GM10266 (cell line): ENCODE data around the gene KRT13.

Experiments used
- DNase-seq: peaks from one replicate; pipeline ENCODE4 v3.0.0; 2012; ENCODE audit errors: extremely low spot score
- TF ChIP-seq, protein P1 (sequence below): IDR thresholded peaks from 2 replicates; pipeline ENCODE4 v1.5.1; 2012; ENCODE audit warnings: mild to moderate bottlenecking, low read depth; ENCODE audit not compliant: control insufficient read depth, insufficient read depth; ENCODE audit errors: missing control alignments

Gene KRT13

DNA sequence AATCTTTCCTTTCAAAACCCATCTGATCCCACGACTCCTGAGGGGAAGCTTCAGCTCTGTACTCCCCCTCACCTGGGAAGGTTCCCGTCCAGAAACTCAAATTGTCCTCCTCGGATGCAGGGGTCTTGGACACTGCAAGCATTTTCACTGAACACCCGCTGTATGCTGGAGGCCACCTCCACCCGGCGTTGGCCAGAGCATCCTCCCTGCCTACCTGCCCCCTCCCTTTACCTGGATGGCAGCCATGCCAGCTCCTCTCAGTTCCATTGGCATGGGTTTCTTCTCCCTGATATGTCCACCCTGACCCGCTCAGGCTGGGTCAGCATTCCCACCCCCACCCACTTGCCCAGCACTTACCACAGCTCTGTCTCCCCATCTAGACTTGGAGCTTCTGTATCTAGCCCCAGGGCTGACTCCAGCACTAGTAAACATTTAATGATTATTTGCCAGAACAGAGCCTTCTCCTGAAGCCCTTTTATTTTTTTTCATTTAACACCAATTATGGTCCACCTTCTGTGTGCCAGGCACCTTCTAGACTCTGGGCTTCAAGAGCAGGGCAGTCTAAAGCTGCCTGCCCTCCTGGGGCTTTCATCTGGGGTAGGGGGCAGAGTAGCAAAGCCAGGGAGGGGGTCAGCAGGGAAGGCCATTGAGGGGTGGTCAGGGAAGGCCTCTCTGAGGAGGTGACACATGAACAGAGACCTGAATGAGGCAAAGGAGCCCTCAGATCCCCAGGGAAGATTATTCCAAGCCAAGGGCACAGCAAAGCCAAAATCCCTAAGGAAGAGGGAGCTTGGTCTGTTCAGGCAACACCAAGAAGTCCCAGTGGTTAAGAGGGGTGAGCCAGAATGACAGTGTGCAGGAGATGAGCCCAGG, 31.6 kb upstream of the KRT13 start:
- DNase-seq = no peak

DNA sequence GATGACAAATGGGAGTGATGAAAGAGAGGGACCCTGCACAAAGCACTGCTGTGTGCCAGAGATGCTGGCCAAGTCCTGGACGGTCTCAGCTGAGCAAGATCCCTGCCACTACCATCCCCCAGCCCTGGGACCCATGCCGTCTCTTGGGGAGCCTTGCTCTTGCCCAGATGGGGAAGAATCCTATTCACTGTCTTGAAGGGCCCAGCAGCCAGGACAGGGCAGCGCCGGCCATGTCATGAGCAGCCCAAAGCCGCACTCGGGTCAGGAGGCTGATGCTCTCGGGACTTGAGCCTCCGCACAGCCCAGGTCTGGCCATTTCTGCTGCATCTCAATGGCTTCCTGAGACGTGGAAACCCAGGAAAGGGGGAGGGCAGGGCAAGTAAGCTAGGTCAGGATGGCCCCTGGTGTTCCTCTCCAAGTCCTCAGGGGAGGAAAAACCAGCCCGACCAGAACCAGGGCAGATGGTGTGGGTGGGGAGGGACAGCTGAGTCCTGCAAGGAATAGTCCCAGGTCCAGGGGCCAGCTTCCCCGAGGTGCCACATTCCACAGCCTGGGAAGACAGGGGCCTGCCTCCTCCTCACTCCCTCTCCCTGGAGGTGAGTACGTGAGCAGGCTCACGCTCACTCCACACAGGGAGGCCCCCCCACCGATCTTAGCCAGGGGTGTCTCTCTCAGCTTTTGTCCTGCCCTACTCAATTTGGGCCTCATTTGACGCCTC, 30.5 kb upstream of the KRT13 start:
- TF ChIP-seq, protein P1, sequence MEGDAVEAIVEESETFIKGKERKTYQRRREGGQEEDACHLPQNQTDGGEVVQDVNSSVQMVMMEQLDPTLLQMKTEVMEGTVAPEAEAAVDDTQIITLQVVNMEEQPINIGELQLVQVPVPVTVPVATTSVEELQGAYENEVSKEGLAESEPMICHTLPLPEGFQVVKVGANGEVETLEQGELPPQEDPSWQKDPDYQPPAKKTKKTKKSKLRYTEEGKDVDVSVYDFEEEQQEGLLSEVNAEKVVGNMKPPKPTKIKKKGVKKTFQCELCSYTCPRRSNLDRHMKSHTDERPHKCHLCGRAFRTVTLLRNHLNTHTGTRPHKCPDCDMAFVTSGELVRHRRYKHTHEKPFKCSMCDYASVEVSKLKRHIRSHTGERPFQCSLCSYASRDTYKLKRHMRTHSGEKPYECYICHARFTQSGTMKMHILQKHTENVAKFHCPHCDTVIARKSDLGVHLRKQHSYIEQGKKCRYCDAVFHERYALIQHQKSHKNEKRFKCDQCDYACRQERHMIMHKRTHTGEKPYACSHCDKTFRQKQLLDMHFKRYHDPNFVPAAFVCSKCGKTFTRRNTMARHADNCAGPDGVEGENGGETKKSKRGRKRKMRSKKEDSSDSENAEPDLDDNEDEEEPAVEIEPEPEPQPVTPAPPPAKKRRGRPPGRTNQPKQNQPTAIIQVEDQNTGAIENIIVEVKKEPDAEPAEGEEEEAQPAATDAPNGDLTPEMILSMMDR = no peak
- no peak for DNase-seq

More for the DNA sequence above, 31.6 kb upstream of the KRT13 start:
- TF ChIP-seq, protein P1 = no peak

DNA sequence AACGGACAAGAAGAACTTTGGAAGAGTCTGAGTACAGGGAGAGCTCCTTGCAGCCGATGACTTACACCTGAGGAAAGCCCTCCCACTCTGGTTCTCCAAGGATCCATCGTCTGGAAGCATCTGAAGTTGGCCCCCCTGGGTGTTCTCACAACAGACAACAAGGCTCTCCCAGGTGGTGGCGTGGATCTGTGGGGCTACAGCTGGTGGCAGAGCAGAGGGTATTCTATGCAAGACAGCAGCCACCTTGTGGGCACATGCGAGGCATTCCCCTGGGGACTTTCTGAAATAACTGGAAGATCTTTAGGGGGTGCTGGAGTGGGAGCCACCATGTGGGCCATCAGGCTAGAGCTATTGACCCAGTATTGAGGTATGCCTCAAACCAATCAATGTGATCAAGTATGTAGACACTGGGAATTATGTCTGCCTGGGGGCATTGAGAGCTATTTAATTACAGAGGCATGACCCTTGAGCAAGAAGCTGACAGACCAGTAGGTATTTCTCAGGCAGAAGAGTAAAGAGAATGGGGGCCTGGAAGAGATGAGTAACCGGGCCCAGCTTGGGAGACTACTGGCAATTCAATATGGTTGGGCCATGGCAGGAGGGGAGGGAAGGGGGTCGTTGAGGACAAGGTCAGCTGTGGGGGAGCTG, 29.6 kb upstream of the KRT13 start:
- DNase-seq = no peak
- TF ChIP-seq, protein P1 = no peak

DNA sequence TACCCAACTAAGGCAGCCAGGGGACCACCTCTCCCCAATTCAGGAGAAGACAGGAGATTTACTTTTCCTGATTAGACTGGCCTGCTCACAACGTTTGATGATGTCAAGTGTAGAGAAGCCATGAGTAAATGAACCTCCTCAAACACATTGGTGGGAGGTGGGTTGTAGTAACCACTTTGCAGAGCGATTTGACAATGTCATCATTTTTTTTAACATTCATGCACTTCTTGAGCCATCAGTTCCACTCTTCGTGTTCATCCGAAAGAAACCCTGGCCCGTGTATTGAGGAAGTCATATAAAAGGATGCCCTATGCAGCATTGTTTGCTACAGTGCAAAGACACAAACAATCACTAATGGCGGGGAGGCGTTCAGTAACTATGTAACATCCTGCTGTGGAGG, 28.2 kb upstream of the KRT13 start:
- TF ChIP-seq, protein P1 = no peak
- DNase-seq = no peak

DNA sequence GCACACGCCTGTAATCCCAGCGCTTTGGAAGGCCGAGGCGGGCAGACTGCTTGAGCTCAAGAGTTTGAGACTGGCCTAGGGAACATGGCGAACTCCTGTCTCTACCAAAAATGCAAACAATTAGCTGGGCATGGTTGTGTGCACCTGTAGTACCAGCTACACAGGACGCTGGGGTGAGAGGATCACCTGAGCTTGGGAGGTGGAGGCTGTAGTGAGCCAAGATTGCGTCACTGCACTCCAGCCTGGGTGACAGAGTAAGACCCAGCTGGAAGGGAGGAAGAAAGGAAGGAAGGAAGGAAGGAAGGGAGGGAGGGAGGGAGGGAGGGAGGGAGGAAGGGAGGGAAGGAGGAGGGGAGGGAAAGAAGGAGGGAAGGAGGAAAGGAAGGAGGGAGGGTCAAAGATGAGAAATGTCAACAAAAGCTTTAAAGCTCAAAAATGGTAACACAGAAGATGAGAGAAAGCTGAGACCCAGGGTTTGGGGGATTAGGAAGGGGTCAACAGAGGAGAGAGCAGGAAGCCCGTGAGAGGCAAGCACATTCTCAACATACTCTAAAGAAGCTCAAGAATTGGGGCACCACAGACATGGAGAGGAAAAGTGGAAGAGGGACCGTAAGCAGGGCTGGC, 27.6 kb upstream of the KRT13 start:
- TF ChIP-seq, protein P1 = no peak
- DNase-seq = no peak

DNA sequence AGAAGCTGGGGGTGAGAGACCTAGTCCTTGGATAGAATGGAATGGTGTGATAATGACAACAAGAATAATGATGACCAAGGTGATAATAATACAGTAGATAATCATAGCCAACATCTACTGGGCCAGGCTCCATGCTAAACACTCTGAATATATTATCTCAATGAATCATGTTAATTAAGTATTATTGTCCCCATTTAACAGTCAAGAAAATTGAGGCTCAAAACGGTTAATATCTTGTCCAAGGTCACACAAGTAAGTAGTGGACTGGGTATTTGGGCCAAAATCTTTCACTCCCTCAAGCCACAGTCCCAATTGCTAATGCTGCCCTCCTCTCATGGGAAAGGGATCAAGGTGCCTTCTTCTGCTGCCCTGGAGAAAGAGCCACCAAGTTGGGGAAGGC, 26.6 kb upstream of the KRT13 start:
- DNase-seq = no peak

More for the DNA sequence above, 26.6 kb upstream of the KRT13 start:
- TF ChIP-seq, protein P1 = no peak
